Measurements from ENCODE around the gene STAB2.

DNA sequence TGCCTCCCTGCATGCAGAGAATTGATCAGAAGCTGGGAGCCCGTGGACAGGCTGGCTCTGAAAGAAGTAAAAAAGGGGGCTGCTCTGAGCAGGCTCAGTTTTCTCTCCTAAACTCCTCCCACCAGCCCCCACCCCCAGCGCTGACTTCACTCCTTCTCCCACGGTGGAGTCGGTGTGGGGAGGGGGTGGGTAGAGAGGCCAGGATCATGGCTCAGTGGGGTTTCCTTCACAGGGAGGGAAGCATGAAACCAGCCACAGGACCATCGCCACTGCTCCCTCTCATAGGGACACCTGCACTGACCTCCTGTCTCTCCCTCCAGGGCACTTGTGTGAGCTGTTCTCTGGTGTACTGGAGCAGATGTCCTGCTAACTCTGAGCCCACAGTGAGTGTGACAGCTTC lies 78.9 kb downstream of the STAB2 start:
- TF ChIP-seq CTCF (IDR thresholded peaks at IDR 0.05 in 4 of 5, conservative IDR thresholded peaks at IDR 0.05 in 1 of 5) (no peak), POLR2A (IDR thresholded peaks at IDR 0.05) (no peak)

Data from gastrocnemius medialis (tissue), 4 donors.